Neural crest cell (in vitro differentiated cells): ENCODE measurements around the gene MKRN2. TPM values are rescaled to one million over a fixed set of nuclear protein-coding genes. Genes with fewer than 3 reads are reported as not detected.
A peak's percentile ranks its signal among the peaks of the same experiment; 100 is the strongest.

Source experiments
- DNase-seq: peaks from one replicate; pipeline ENCODE4 v3.0.0; 2021; ENCODE audit warnings: low read depth, mixed read lengths, low spot score
- H3K27ac Mint-ChIP-seq: one replicate; pipeline ENCODE4 v1.8.0; 2021; ENCODE audit warnings: mild to moderate bottlenecking, mixed read lengths; ENCODE audit not compliant: unreplicated experiment
- H3K27me3 Mint-ChIP-seq: 2 replicates; pipeline ENCODE4 v1.8.0; 2021; ENCODE audit warnings: low read depth, mild to moderate bottlenecking, mixed read lengths
- H3K36me3 Mint-ChIP-seq: 2 replicates; pipeline ENCODE4 v1.8.0; 2021; ENCODE audit warnings: low read depth, mild to moderate bottlenecking, mixed read lengths
- H3K4me1 Mint-ChIP-seq: 2 replicates; pipeline ENCODE4 v1.8.0; 2021; ENCODE audit warnings: mixed read lengths
- H3K4me3 Mint-ChIP-seq: one replicate; pipeline ENCODE4 v1.8.0; 2021; ENCODE audit warnings: mild to moderate bottlenecking, mixed read lengths
- H3K9me3 Mint-ChIP-seq: 2 replicates; pipeline ENCODE4 v1.8.0; 2021; ENCODE audit warnings: mixed read lengths
- total RNA-seq: library from RNA; stranded (reverse); gene quantifications from 2 replicates; pipeline ENCODE4 v1.2.1, GENCODE V29; 2021
- TF ChIP-seq, protein P1 (sequence below): fragments of 200-600 bp; sonication (generic); conservative IDR thresholded peaks from 2 replicates; pipeline ENCODE4 v1.5.0; 2021; ENCODE audit warnings: antibody characterized with exemption, mild to moderate bottlenecking

Gene MKRN2
- total RNA-seq, 1 donor from 2014 or later: 25.8 TPM

DNA sequence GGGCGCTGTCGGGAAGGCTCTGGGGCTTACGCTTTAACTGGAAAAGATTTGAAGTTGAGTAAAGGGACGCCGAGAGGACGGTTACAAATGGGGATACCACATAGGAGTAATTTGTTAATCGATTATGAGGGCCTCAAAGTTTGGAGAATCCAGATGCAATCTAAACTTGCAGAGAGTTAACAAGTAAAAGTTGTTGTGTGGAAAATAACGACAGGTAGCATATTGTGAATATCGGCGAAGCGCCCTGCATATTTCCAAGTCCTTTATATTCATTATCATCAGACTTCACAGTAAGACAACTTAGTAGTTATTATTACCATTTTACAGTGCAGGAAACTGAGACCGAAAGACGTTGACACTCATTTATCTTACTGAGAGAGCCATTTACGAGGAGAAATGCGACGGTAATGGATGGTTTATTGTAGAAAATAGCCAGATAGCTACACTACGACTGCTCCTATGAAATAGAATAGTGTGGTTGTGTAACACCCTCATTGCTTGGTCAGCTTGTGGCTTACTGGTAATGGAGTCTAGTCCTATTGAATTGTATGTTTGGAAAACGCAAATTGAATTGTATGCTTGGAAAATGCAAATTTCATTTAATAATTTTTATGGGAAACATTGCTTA, 700 bp downstream of the MKRN2 start:
- peak overlapping the region; percentile 79 for H3K27ac Mint-ChIP-seq
- DNase-seq: no peak
- H3K27me3 Mint-ChIP-seq: peaks cover 17% of the 10 kb centered on the region
- no peaks in the 10 kb centered on the region for H3K9me3 Mint-ChIP-seq
- no peaks in the 10 kb centered on the region for H3K36me3 Mint-ChIP-seq
- H3K4me1 Mint-ChIP-seq: peaks cover 48% of the 10 kb centered on the region
- TF ChIP-seq, protein P1, sequence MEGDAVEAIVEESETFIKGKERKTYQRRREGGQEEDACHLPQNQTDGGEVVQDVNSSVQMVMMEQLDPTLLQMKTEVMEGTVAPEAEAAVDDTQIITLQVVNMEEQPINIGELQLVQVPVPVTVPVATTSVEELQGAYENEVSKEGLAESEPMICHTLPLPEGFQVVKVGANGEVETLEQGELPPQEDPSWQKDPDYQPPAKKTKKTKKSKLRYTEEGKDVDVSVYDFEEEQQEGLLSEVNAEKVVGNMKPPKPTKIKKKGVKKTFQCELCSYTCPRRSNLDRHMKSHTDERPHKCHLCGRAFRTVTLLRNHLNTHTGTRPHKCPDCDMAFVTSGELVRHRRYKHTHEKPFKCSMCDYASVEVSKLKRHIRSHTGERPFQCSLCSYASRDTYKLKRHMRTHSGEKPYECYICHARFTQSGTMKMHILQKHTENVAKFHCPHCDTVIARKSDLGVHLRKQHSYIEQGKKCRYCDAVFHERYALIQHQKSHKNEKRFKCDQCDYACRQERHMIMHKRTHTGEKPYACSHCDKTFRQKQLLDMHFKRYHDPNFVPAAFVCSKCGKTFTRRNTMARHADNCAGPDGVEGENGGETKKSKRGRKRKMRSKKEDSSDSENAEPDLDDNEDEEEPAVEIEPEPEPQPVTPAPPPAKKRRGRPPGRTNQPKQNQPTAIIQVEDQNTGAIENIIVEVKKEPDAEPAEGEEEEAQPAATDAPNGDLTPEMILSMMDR: no peak
- H3K4me3 Mint-ChIP-seq: peak overlapping the region; percentile 89

DNA sequence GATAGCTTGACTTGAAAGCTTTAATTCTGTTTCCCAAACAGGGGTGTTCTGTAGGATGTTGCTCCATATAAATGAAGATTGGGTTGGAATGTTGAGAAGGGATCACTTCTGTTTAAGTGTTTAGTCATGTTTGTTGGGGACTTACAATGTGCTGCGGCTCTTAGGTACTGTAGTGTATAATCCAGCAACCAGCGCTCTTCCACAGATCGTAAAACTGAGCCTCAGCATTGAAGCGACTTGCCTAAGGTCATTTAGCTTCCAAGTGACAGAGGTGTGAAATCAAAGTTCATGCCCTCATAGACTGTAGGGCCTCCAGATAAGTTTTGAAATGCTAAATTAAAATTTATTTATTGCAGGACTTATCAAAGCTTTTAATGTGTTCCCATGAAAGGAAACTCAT, 1.8 kb downstream of the MKRN2 start:
- no peaks in the 10 kb centered on the region for H3K36me3 Mint-ChIP-seq
- DNase-seq: no peak
- peak overlapping the region; percentile 89 for H3K4me3 Mint-ChIP-seq
- TF ChIP-seq, protein P1: no peak
- peaks cover 9% of the 10 kb centered on the region for H3K27me3 Mint-ChIP-seq
- H3K4me1 Mint-ChIP-seq: peaks cover 56% of the 10 kb centered on the region
- H3K9me3 Mint-ChIP-seq: no peaks in the 10 kb centered on the region
- H3K27ac Mint-ChIP-seq: no peak overlapping the region

- H3K9me3 Mint-ChIP-seq: no peaks in the 10 kb centered on the region
- peaks cover 57% of the 10 kb centered on the region for H3K4me1 Mint-ChIP-seq
- H3K27me3 Mint-ChIP-seq: peaks cover 3% of the 10 kb centered on the region
- H3K4me3 Mint-ChIP-seq: peak overlapping the region; percentile 89
- no peak overlapping the region for H3K27ac Mint-ChIP-seq
- no peaks in the 10 kb centered on the region for H3K36me3 Mint-ChIP-seq
- TF ChIP-seq, protein P1: no peak
- DNase-seq: no peak
These were observed 2.6 kb downstream of the MKRN2 start for GRCh38 chr3:12559520-12559919.

DNA sequence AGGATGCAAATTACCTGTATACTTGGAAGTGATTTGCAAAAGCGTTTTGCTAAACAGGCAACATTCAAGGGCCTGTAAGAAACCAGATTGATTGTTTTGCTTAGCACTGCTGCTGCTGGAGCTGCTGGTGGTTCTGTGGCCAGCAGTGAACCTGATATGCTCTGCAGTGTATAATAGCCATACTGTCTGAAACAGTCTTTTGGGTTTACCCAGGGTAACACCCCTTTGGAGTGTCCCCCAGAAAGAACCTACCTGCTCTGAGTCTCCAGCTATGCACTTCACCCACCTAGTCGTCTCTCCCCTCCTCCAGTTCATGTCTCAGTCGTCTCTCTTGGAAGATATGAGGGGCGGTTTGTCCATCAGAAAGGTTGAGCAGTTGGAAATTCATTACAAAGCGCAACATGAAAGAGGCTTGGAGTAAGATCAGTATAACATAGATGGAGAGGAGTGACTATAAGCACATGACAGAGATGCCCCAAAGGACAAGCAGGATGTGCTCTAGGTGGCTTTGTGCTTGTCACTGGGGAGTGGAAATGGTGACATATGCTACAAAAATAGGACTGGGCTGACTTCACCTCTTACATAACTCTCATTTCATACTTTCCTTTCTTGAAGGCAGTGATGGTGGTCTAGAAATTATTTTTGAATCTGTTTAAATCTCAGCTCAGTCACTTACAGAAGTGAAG, 3.8 kb downstream of the MKRN2 start:
- Mint-ChIP-seq H3K27me3 (no peaks in the 10 kb centered on the region), H3K4me3 (peak overlapping the region; percentile 34), H3K36me3 (no peaks in the 10 kb centered on the region), H3K4me1 (peaks cover 65% of the 10 kb centered on the region), H3K9me3 (no peaks in the 10 kb centered on the region), H3K27ac (no peak overlapping the region)
- DNase-seq: no peak
- TF ChIP-seq, protein P1: no peak

GRCh38 chr3:12561397-12561796, 4.5 kb downstream of the MKRN2 start:
- Mint-ChIP-seq H3K4me1 (peaks cover 59% of the 10 kb centered on the region), H3K36me3 (peaks cover 4% of the 10 kb centered on the region), H3K27ac (no peak overlapping the region), H3K4me3 (no peak overlapping the region), H3K9me3 (no peaks in the 10 kb centered on the region), H3K27me3 (no peaks in the 10 kb centered on the region)
- TF ChIP-seq, protein P1: no peak
- DNase-seq: no peak
